ENCODE data around the gene LMAN2L.

- TF ChIP-seq CTCF (IDR thresholded peaks at IDR 0.05): no peak
- no peak for TF ChIP-seq EZH2 (IDR thresholded peaks at IDR 0.05; ENCODE audit: borderline replicate concordance, insufficient read depth, low read depth, low read length, poor library complexity, severe bottlenecking)
These were observed 11.9 kb upstream of the LMAN2L start for GRCh38 chr2:96751800-96752199.

All from B cell (primary cell).